Mucosa of descending colon (tissue), 3 donors: ENCODE results near the gene IL17RA. TPM values are rescaled to one million over a fixed set of nuclear protein-coding genes. Genes with fewer than 3 reads are reported as not detected.

Experiments
- ATAC-seq: fragments of 200-7000 bp; cut with Tn5 transposase; one replicate; pipeline ENCODE4 v1.9.1; 2020; ENCODE audit warnings: mild to moderate bottlenecking, moderate library complexity
- DNase-seq, 3 donors: peaks; one replicate each; pipeline ENCODE4 v3.0.0-alpha.2; 2020
- H3K36me3 ChIP-seq: fragments of 200-600 bp; one replicate; pipeline ENCODE4 v1.8.0; 2021; ENCODE audit warnings: low read depth, mild to moderate bottlenecking
- H3K4me1 ChIP-seq: fragments of 200-600 bp; one replicate; pipeline ENCODE4 v1.8.0; 2021; ENCODE audit warnings: low read depth, mild to moderate bottlenecking
- H3K4me3 ChIP-seq: fragments of 200-600 bp; one replicate; pipeline ENCODE4 v1.8.0; 2021; ENCODE audit warnings: mild to moderate bottlenecking
- H3K9me3 ChIP-seq: fragments of 200-600 bp; one replicate; pipeline ENCODE4 v1.8.0; 2021; ENCODE audit warnings: mild to moderate bottlenecking
- intact Hi-C, 2 donors: fragments of 100-400 bp; cut with DNase I in 1 of 2; cut with micrococcal nuclease in 1 of 2; formaldehyde crosslinking; loops; one replicate each; pipeline versions ENCODE4 v1.11.0 to v1.11.1; 2022; cut with DNase I, micrococcal nuclease
- total RNA-seq, 3 donors: library from RNA; stranded (reverse); fragmentation: NEBNext Ultra II Directional in 2 of 3; extraction: Animal tissue kit (Norgen Biotek cat#: 25700) in 2 of 3; gene quantifications; one replicate each; pipeline versions ENCODE4 v1.2.1 to v1.2.4, GENCODE V29; 2021 to 2023
- TF ChIP-seq, protein P1 (sequence below): fragments of 200-600 bp; IDR thresholded peaks from one replicate; pipeline ENCODE4 v1.8.0; 2022; ENCODE audit warnings: antibody characterized with exemption, mild to moderate bottlenecking
- donor health status: DM: no; HTN: no; CAD: no; lungs with moderate emphysema.
- donor health status: DM: no; HTN: no; CAD: no.
- donor health status: DM: no; HTN: yes; CAD: no.

The IL17RA gene
- total RNA-seq, 3 donors from 2014 or later, result 15.4 to 21.5 (median 21.1) TPM

DNA sequence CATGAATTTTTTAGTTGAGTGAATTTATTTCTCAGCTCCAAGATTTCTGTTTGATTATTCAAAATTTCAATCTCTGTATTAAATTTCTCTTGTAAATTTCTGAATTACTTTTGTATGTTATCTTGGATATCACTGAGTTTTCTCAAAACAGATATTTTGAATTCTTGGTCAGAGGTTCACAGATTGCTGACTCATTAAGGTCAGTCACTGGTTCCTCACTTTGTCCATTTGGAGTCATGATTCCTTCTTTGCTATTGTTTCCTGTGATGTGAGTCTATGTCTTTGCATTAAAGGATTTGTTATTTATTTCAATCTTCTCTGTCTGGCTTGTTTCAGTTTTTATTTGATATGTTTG is 10.2 kb upstream of the IL17RA start:
- intact Hi-C loops, result loop anchor here (10.0 kb wide), 1 partner anchor 430 kb away; no protein-coding TSS in a partner anchor

GRCh38 chr22:17077255-17077654 is 7.5 kb upstream of the IL17RA start:
- no peak for DNase-seq
- TF ChIP-seq, protein P1, sequence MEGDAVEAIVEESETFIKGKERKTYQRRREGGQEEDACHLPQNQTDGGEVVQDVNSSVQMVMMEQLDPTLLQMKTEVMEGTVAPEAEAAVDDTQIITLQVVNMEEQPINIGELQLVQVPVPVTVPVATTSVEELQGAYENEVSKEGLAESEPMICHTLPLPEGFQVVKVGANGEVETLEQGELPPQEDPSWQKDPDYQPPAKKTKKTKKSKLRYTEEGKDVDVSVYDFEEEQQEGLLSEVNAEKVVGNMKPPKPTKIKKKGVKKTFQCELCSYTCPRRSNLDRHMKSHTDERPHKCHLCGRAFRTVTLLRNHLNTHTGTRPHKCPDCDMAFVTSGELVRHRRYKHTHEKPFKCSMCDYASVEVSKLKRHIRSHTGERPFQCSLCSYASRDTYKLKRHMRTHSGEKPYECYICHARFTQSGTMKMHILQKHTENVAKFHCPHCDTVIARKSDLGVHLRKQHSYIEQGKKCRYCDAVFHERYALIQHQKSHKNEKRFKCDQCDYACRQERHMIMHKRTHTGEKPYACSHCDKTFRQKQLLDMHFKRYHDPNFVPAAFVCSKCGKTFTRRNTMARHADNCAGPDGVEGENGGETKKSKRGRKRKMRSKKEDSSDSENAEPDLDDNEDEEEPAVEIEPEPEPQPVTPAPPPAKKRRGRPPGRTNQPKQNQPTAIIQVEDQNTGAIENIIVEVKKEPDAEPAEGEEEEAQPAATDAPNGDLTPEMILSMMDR, result no peak
- Histone ChIP-seq H3K4me3 (no peak overlapping the region), H3K4me1 (no peaks in the 10 kb centered on the region), H3K36me3 (no peaks in the 10 kb centered on the region), H3K9me3 (no peaks in the 10 kb centered on the region)
- ATAC-seq, result no peak
- intact Hi-C loops, result loop anchor here (10.0 kb wide), 1 partner anchor 428 kb away; no protein-coding TSS in a partner anchor

More for the DNA sequence above, 10.2 kb upstream of the IL17RA start:
- Histone ChIP-seq H3K4me1 (no peaks in the 10 kb centered on the region), H3K4me3 (no peak overlapping the region), H3K9me3 (no peaks in the 10 kb centered on the region), H3K36me3 (no peaks in the 10 kb centered on the region)
- DNase-seq, result no peak
- TF ChIP-seq, protein P1, result no peak
- ATAC-seq, result no peak

GRCh38 chr22:17079572-17079971 is 5.2 kb upstream of the IL17RA start:
- H3K4me1 ChIP-seq, result no peaks in the 10 kb centered on the region
- no peak overlapping the region for H3K4me3 ChIP-seq
- H3K36me3 ChIP-seq, result no peaks in the 10 kb centered on the region
- DNase-seq (no peak), ATAC-seq (no peak)
- TF ChIP-seq, protein P1, result no peak
- H3K9me3 ChIP-seq, result no peaks in the 10 kb centered on the region
- intact Hi-C loops, result loop anchor here (10.0 kb wide), 1 partner anchor 425 kb away; no protein-coding TSS in a partner anchor

DNA sequence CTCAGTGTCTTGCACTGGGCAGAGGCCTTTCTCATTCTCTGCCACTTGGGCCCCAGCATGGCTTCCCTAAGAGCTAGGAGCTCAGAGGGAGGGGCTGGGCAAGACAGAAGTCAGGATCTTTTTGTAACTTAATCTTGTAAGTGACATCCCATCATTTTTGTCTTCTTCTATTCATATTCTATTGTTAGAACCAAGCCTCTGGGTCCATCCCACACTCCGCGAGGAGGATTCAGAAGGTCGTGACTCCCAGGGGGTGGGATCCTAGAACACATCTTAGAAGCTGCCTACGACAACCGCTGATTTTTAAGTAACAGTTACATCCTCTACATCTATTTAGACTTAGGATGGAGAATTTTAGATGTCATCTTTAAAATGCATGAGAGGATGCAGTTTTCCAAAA is 1.5 kb upstream of the IL17RA start:
- DNase-seq, result no peak
- TF ChIP-seq, protein P1, result no peak
- Histone ChIP-seq H3K9me3 (no peaks in the 10 kb centered on the region), H3K4me3 (no peak overlapping the region), H3K36me3 (no peaks in the 10 kb centered on the region), H3K4me1 (no peaks in the 10 kb centered on the region)
- intact Hi-C loops, result no loop called here
- no peak for ATAC-seq

- DNase-seq (peak; percentile 25 to 69 (median 50)), ATAC-seq (no peak)
- TF ChIP-seq, protein P1, result no peak
- no peak overlapping the region for H3K4me3 ChIP-seq
- H3K36me3 ChIP-seq, result no peaks in the 10 kb centered on the region
- intact Hi-C loops, result no loop called here
- no peaks in the 10 kb centered on the region for H3K4me1 ChIP-seq
- H3K9me3 ChIP-seq, result no peaks in the 10 kb centered on the region
Observed at GRCh38 chr22:17083811-17084441, 874 bp upstream of the IL17RA start.
